Neural progenitor cell (in vitro differentiated cells): ENCODE results near the gene COPRS. TPM values are rescaled to one million over a fixed set of nuclear protein-coding genes. Genes with fewer than 3 reads are reported as not detected.
A peak's percentile ranks its signal among the peaks of the same experiment; 100 is the strongest.

ENCODE experiments used
- DNase-seq: peaks from one replicate; pipeline ENCODE4 v3.0.0-alpha.2; 2016; ENCODE audit warnings: low spot score
- H2AFZ ChIP-seq: fragments of 200-600 bp; sonication (generic); replicated peaks from 2 replicates; pipeline ENCODE4 v1.6.1; 2016; ENCODE audit warnings: antibody characterized with exemption
- H3F3A ChIP-seq: fragments of 200-600 bp; sonication (generic); 2 replicates; pipeline ENCODE4 v1.6.1; 2016; ENCODE audit warnings: antibody characterized with exemption, low read depth
- H3K27ac ChIP-seq: fragments of 200-600 bp; sonication (generic); 2 replicates; pipeline ENCODE4 v1.5.1; 2016; ENCODE audit warnings: mild to moderate bottlenecking
- H3K27me3 ChIP-seq: fragments of 200-600 bp; sonication (generic); 2 replicates; pipeline ENCODE4 v1.6.1; 2016; ENCODE audit warnings: mild to moderate bottlenecking, moderate library complexity
- H3K36me3 ChIP-seq: fragments of 200-600 bp; sonication (generic); 2 replicates; pipeline ENCODE4 v1.5.1; 2016
- H3K4me1 ChIP-seq: fragments of 200-600 bp; sonication (generic); 2 replicates; pipeline ENCODE4 v1.6.1; 2016; ENCODE audit warnings: mixed run types
- H3K4me2 ChIP-seq: fragments of 200-600 bp; sonication (generic); 2 replicates; pipeline ENCODE4 v1.6.1; 2016
- H3K4me3 ChIP-seq: fragments of 200-600 bp; sonication (generic); 2 replicates; pipeline ENCODE4 v1.5.1; 2016
- H3K79me2 ChIP-seq: fragments of 200-600 bp; sonication (generic); 2 replicates; pipeline ENCODE4 v1.6.1; 2016; ENCODE audit warnings: low read depth
- H3K9ac ChIP-seq: fragments of 200-600 bp; sonication (generic); 2 replicates; pipeline ENCODE4 v1.6.1; 2016
- H3K9me3 ChIP-seq: fragments of 200-600 bp; sonication (generic); 2 replicates; pipeline ENCODE4 v1.5.1; 2016; ENCODE audit warnings: low read depth
- H4K20me1 ChIP-seq: fragments of 200-600 bp; sonication (generic); 2 replicates; pipeline ENCODE4 v1.6.1; 2016; ENCODE audit warnings: low read depth
- H3K27ac Mint-ChIP-seq: 3 replicates; pipeline ENCODE4 v1.8.0; 2021; ENCODE audit warnings: mixed read lengths
- H3K27me3 Mint-ChIP-seq: 2 replicates; pipeline ENCODE4 v1.8.0; 2022; ENCODE audit warnings: low read depth, mild to moderate bottlenecking, inconsistent platforms, moderate library complexity, mixed read lengths; ENCODE audit not compliant: insufficient read depth
- H3K36me3 Mint-ChIP-seq: 3 replicates; pipeline ENCODE4 v1.8.0; 2021; ENCODE audit warnings: mixed read lengths
- H3K4me1 Mint-ChIP-seq: 3 replicates; pipeline ENCODE4 v1.8.0; 2021; ENCODE audit warnings: mixed read lengths
- H3K4me3 Mint-ChIP-seq: 3 replicates; pipeline ENCODE4 v1.8.0; 2021; ENCODE audit warnings: mild to moderate bottlenecking, moderate library complexity, mixed read lengths
- H3K9me3 Mint-ChIP-seq: 3 replicates; pipeline ENCODE4 v1.8.0; 2020; ENCODE audit warnings: mixed read lengths
- EZH2 ChIP-seq: fragments of 200-600 bp; sonication (generic); IDR thresholded peaks from 2 replicates; pipeline ENCODE4 v1.6.1; 2017; ENCODE audit warnings: antibody characterized with exemption, mild to moderate bottlenecking, moderate library complexity
- EZH2phosphoT487 ChIP-seq: fragments of 200-600 bp; sonication (generic); IDR thresholded peaks from 2 replicates; pipeline ENCODE4 v1.6.1; 2017; ENCODE audit warnings: antibody characterized with exemption
- total RNA-seq: library from RNA; depleted of rRNA; stranded (reverse); fragments of >200 nt; gene quantifications from 2 replicates; pipeline ENCODE4 v1.2.3, GENCODE V29; 2015; ENCODE audit warnings: low replicate concordance
- TF ChIP-seq, protein P1 (sequence below): fragments of 200-600 bp; sonication (generic); IDR thresholded peaks from 2 replicates; pipeline ENCODE4 v1.5.1; 2017; ENCODE audit warnings: antibody characterized with exemption, mild to moderate bottlenecking

Gene COPRS
- total RNA-seq, 1 donor from 2014 or later = 37.9 TPM

DNA sequence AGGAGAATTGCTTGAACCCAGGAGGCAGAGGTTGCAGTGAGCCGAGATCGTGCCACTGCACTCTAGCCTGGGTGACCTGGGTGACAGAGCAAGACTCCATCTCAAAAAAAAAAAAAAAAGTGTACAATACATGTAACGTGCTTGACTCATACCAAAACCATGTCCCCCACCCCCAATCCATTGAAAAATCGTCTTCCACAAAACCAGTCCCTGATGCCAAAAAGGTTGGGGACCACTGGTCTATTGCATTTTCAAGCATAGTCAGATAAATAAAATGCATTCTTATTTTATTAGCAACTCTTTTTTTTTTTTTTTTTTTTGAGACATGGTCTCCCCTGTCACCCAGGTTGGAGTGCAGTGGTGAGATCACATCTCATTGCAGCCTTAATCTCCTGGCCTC, 52.1 kb downstream of the COPRS start:
- no peaks in the 10 kb centered on the region for H3K4me1 ChIP-seq
- TF ChIP-seq, protein P1, sequence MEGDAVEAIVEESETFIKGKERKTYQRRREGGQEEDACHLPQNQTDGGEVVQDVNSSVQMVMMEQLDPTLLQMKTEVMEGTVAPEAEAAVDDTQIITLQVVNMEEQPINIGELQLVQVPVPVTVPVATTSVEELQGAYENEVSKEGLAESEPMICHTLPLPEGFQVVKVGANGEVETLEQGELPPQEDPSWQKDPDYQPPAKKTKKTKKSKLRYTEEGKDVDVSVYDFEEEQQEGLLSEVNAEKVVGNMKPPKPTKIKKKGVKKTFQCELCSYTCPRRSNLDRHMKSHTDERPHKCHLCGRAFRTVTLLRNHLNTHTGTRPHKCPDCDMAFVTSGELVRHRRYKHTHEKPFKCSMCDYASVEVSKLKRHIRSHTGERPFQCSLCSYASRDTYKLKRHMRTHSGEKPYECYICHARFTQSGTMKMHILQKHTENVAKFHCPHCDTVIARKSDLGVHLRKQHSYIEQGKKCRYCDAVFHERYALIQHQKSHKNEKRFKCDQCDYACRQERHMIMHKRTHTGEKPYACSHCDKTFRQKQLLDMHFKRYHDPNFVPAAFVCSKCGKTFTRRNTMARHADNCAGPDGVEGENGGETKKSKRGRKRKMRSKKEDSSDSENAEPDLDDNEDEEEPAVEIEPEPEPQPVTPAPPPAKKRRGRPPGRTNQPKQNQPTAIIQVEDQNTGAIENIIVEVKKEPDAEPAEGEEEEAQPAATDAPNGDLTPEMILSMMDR = no peak
- TF ChIP-seq EZH2phosphoT487 (no peak), EZH2 (no peak)
- Mint-ChIP-seq H3K36me3 (no peaks in the 10 kb centered on the region), H3K9me3 (peaks cover 3% of the 10 kb centered on the region), H3K4me1 (no peaks in the 10 kb centered on the region), H3K4me3 (no peak overlapping the region), H3K27ac (no peak overlapping the region), H3K27me3 (no peaks in the 10 kb centered on the region)
- no peaks in the 10 kb centered on the region for H4K20me1 ChIP-seq
- H3F3A ChIP-seq = no peaks in the 10 kb centered on the region
- no peaks in the 10 kb centered on the region for H3K9me3 ChIP-seq
- H3K4me2 ChIP-seq = no peak overlapping the region
- no peak overlapping the region for H2AFZ ChIP-seq
- H3K27me3 ChIP-seq = no peaks in the 10 kb centered on the region
- no peaks in the 10 kb centered on the region for H3K36me3 ChIP-seq
- H3K79me2 ChIP-seq = no peaks in the 10 kb centered on the region
- DNase-seq = no peak
- no peak overlapping the region for H3K9ac ChIP-seq
- no peak overlapping the region for H3K4me3 ChIP-seq
- H3K27ac ChIP-seq = no peak overlapping the region

DNA sequence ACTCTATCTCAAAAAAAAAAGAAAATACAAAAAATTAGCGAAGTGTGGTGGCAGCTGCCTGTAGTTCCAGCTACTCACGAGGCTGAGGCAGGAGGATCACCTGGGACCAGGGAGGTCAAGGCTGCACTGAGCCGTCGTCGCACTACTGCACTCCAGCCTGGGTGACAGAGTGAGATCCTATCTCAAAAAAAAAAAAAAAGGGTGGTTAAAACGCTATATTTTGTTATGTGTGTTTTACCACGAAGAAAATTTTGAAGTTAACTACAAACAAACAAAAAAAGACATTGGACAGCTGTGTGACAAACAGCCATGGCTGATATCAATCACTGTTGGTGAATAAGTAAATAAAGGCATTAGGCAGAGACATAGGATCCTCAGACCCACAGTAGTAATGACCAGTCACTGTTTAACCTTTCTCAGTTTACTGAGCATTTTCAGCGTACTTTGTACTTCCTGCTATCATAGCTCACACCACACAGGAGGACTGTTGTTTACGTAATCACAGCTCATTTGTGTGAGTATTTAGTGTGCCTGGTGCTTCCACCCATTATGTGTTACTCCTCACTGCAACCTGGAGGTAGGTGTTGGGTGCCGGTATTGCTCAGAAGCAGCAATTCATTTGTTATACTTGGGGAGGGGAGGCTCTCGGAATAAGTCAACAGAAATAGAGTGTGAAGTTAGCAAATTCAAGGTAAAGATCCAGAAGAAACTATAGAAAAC, 55.4 kb downstream of the COPRS start:
- no peaks in the 10 kb centered on the region for H3K79me2 ChIP-seq
- H3K9me3 ChIP-seq = no peaks in the 10 kb centered on the region
- no peaks in the 10 kb centered on the region for H3F3A ChIP-seq
- Mint-ChIP-seq H3K4me1 (no peaks in the 10 kb centered on the region), H3K27ac (no peak overlapping the region), H3K9me3 (no peaks in the 10 kb centered on the region), H3K4me3 (no peak overlapping the region), H3K27me3 (peaks cover 2% of the 10 kb centered on the region), H3K36me3 (no peaks in the 10 kb centered on the region)
- no peak overlapping the region for H3K4me3 ChIP-seq
- no peak for TF ChIP-seq EZH2phosphoT487
- TF ChIP-seq, protein P1 = no peak
- no peak overlapping the region for H3K27ac ChIP-seq
- H3K4me1 ChIP-seq = no peaks in the 10 kb centered on the region
- no peak overlapping the region for H3K4me2 ChIP-seq
- no peak overlapping the region for H3K9ac ChIP-seq
- no peak overlapping the region for H2AFZ ChIP-seq
- no peaks in the 10 kb centered on the region for H4K20me1 ChIP-seq
- H3K36me3 ChIP-seq = no peaks in the 10 kb centered on the region
- H3K27me3 ChIP-seq = no peaks in the 10 kb centered on the region
- no peak for DNase-seq

DNA sequence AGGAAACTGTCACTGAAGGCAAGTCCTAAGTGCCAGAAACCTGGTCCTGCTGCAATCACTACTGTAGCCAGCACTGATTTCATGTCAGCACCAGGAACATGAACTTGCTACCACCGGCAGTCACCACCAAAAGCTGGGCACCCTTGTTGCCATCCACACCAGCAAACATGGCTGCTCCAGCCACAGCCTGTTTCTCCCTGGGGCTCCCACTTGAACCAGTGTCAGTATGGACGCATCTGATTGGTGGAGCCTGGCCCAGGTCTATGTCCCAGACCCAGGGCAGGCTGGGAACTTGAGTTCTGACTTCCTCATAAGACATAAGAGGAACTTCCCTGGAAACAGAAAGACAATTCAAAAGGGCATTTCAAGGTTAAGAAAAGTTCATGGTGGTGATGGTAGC, 56.5 kb downstream of the COPRS start:
- no peak overlapping the region for H3K4me3 Mint-ChIP-seq
- Histone ChIP-seq H4K20me1 (no peaks in the 10 kb centered on the region), H3F3A (no peaks in the 10 kb centered on the region), H3K27ac (no peak overlapping the region), H3K79me2 (no peaks in the 10 kb centered on the region), H3K4me2 (no peak overlapping the region), H3K4me1 (no peaks in the 10 kb centered on the region), H3K9ac (no peak overlapping the region), H3K9me3 (no peaks in the 10 kb centered on the region), H3K36me3 (no peaks in the 10 kb centered on the region), H2AFZ (peak overlapping the region; percentile 39), H3K27me3 (no peaks in the 10 kb centered on the region), H3K4me3 (no peak overlapping the region)
- H3K9me3 Mint-ChIP-seq = no peaks in the 10 kb centered on the region
- H3K36me3 Mint-ChIP-seq = no peaks in the 10 kb centered on the region
- no peaks in the 10 kb centered on the region for H3K4me1 Mint-ChIP-seq
- TF ChIP-seq EZH2phosphoT487 (no peak), EZH2 (no peak)
- TF ChIP-seq, protein P1 = no peak
- no peak for DNase-seq
- H3K27me3 Mint-ChIP-seq = peaks cover 4% of the 10 kb centered on the region
- H3K27ac Mint-ChIP-seq = no peak overlapping the region

Other genes starting within 250 kb of the COPRS start
- 44.8 and 70.1 TPM in 2 replicates for gene UTP6, start 42.5 kb upstream of the COPRS start, total RNA-seq
- gene SUZ12, start 77.8 kb upstream of the COPRS start, total RNA-seq = 32.8 and 58.8 TPM in 2 replicates
- gene LRRC37B, start 148.1 kb upstream of the COPRS start, total RNA-seq = 35.2 and 49.4 TPM in 2 replicates